Measurements from ENCODE around the gene IL1B.

DNA sequence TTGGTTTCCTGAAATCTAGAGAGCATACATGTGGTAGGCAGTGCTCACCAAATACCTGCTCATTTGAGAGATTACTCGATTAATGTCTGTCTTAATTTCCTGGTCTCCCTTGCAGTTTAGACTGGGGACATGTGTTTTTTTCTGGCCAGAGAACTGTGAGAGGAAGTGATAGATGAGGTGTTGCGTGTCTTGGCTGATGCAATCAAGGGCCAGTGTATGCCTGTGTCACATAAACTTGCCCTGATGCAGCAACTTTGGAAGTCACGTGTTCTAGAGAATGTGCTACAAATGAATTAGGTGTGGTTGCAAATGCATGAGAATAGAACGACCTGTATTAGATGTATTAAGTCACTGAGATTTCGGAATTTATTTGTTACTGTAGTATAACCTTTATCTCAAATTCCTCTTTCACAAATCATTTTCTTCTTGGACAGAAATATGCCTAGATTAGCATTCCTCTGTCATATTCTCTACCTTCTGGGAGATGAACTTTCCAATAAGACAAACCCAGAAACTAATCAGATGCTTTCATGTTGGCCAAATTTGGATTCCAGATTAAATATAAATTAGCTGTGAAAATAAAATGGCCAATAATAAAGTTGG, 42.3 kb downstream of the IL1B start:
- TF ChIP-seq, protein P1, sequence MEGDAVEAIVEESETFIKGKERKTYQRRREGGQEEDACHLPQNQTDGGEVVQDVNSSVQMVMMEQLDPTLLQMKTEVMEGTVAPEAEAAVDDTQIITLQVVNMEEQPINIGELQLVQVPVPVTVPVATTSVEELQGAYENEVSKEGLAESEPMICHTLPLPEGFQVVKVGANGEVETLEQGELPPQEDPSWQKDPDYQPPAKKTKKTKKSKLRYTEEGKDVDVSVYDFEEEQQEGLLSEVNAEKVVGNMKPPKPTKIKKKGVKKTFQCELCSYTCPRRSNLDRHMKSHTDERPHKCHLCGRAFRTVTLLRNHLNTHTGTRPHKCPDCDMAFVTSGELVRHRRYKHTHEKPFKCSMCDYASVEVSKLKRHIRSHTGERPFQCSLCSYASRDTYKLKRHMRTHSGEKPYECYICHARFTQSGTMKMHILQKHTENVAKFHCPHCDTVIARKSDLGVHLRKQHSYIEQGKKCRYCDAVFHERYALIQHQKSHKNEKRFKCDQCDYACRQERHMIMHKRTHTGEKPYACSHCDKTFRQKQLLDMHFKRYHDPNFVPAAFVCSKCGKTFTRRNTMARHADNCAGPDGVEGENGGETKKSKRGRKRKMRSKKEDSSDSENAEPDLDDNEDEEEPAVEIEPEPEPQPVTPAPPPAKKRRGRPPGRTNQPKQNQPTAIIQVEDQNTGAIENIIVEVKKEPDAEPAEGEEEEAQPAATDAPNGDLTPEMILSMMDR (IDR thresholded peaks at IDR 0.05; ENCODE audit: low read depth, low read length, missing input control) = no peak
- TF ChIP-seq, protein P2, sequence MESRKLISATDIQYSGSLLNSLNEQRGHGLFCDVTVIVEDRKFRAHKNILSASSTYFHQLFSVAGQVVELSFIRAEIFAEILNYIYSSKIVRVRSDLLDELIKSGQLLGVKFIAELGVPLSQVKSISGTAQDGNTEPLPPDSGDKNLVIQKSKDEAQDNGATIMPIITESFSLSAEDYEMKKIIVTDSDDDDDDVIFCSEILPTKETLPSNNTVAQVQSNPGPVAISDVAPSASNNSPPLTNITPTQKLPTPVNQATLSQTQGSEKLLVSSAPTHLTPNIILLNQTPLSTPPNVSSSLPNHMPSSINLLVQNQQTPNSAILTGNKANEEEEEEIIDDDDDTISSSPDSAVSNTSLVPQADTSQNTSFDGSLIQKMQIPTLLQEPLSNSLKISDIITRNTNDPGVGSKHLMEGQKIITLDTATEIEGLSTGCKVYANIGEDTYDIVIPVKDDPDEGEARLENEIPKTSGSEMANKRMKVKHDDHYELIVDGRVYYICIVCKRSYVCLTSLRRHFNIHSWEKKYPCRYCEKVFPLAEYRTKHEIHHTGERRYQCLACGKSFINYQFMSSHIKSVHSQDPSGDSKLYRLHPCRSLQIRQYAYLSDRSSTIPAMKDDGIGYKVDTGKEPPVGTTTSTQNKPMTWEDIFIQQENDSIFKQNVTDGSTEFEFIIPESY (IDR thresholded peaks at IDR 0.05) = no peak
- TF ChIP-seq, protein P3, sequence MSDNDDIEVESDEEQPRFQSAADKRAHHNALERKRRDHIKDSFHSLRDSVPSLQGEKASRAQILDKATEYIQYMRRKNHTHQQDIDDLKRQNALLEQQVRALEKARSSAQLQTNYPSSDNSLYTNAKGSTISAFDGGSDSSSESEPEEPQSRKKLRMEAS (IDR thresholded peaks at IDR 0.05) = peak; percentile 24
- TF ChIP-seq YY1 (IDR thresholded peaks at IDR 0.05) (no peak), RAD21 (IDR thresholded peaks at IDR 0.05) (peak in 1 of 2 donors; percentile 27), TAF1 (conservative IDR thresholded peaks at IDR 0.05) (no peak), SP1 (IDR thresholded peaks at IDR 0.05) (peak; percentile 17), FOXA1 (IDR thresholded peaks at IDR 0.05) (no peak)
- TF ChIP-seq, protein P4, sequence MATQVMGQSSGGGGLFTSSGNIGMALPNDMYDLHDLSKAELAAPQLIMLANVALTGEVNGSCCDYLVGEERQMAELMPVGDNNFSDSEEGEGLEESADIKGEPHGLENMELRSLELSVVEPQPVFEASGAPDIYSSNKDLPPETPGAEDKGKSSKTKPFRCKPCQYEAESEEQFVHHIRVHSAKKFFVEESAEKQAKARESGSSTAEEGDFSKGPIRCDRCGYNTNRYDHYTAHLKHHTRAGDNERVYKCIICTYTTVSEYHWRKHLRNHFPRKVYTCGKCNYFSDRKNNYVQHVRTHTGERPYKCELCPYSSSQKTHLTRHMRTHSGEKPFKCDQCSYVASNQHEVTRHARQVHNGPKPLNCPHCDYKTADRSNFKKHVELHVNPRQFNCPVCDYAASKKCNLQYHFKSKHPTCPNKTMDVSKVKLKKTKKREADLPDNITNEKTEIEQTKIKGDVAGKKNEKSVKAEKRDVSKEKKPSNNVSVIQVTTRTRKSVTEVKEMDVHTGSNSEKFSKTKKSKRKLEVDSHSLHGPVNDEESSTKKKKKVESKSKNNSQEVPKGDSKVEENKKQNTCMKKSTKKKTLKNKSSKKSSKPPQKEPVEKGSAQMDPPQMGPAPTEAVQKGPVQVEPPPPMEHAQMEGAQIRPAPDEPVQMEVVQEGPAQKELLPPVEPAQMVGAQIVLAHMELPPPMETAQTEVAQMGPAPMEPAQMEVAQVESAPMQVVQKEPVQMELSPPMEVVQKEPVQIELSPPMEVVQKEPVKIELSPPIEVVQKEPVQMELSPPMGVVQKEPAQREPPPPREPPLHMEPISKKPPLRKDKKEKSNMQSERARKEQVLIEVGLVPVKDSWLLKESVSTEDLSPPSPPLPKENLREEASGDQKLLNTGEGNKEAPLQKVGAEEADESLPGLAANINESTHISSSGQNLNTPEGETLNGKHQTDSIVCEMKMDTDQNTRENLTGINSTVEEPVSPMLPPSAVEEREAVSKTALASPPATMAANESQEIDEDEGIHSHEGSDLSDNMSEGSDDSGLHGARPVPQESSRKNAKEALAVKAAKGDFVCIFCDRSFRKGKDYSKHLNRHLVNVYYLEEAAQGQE (IDR thresholded peaks at IDR 0.05) = no peak
